A204.1 (cell line): ENCODE measurements around the gene NUP42.

Experiments
- FAIRE-seq: peaks from 2 replicates; lab custom pipeline; 2012; peaks lifted over from hg19 to GRCh38; lab: Jason Lieb, UNC

Gene NUP42

DNA sequence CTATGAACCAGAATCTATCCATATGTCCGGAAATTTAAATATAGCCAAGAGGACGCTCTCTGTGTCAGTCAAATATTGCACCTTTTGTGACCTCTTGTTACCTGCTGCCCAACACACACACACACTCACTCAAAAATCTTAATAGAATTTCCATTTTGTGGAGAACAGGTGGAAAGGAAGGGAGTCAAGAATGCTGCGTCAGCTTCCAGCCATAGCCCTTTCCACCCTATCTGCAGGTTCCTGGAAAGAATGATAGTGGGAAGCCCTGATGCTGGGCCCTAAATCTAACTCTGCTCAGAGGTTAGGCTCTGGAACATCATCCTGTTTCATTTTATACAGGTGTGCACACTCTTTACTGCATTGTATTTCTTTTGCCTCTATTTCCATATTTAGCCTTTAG is 55.2 kb downstream of the NUP42 start:
- FAIRE-seq: no peak

DNA sequence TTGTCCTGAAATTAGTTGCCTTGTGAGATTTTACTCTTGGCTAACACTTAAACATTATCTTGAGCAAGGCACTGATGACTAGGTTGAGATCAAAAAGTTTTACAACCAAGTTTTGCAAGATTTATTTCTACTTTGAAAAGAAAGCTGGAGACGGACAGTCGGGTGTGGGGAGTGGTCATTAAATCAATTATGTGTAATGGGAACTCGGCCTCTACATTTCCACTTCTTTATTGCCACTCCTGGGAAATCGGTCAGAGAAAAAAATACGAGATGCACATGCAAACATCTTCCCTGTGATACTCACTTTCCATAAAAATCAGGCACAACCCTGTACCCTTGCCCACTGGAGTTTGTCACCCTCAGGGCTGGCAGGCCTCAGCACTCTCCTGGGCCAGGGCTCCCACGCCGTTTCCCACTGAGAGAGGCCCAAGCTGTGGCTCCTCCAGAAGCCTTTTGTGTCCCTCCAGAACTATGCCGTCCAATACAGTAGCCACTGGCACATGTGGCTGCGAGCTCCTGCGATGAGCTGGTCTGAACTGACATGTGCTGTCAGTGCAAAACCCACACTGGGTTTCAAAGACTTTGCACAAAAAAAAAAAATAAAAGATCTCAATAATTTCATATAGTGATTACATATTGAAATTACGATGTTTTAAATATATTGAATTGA is 57.3 kb downstream of the NUP42 start:
- no peak for FAIRE-seq

- no peak for FAIRE-seq
Measured at GRCh38 chr7:23239698-23240097, 57.9 kb downstream of the NUP42 start.

DNA sequence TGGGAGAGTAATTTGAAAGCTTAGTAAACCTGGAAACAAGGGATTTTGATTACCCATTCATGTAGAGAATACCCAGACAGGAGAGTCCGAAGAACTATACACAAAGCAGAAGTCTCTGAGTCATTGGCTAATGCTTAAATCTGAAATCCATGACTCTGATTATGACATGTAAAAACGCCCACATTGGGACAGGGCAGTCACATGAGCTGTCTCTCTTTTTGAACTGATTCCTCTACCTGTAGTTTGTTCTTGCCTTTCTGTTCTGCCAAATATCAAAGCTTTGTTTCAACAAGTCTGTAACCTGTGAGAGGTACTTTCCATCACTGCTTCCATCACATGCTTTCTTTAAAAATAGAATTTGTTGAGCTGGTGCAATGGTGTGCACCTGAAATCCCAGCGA is 60.5 kb downstream of the NUP42 start:
- no peak for FAIRE-seq

GRCh38 chr7:23242935-23243334 is 61.1 kb downstream of the NUP42 start:
- FAIRE-seq: no peak

GRCh38 chr7:23246555-23246954 is 64.7 kb downstream of the NUP42 start, which contains the start of gene GPNMB:
TSS of gene GPNMB (plus strand) at chr7:23246775. CDS start at chr7:23246858, 83 bp downstream.
- FAIRE-seq: no peak

DNA sequence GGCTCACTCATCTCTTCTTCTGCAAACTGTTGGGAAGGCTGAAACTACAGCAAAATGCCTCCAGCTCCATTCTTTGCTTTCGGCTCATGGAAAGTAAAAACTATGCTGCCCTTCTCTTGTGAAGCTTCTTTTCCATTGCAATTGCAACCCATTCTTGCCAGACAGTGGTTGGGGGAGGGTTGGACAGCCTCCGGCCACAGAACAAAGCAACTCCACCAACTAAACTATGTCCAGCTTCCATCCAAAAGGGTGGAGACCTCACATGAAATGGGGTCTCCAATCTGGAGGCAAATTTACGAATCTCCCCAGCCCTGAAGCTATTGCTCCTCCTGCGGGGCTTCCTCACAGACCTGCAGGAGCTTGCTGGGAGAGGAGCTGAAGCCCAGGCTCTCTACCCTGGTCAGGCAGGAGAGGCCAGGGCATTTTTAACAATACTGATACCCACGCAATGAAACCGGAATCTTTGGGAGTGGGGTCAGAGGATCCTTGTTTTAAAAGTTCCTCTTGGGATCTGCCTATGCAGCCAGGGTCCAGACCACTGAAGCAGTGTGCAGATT is 65.3 kb downstream of the NUP42 start:
- FAIRE-seq: no peak

DNA sequence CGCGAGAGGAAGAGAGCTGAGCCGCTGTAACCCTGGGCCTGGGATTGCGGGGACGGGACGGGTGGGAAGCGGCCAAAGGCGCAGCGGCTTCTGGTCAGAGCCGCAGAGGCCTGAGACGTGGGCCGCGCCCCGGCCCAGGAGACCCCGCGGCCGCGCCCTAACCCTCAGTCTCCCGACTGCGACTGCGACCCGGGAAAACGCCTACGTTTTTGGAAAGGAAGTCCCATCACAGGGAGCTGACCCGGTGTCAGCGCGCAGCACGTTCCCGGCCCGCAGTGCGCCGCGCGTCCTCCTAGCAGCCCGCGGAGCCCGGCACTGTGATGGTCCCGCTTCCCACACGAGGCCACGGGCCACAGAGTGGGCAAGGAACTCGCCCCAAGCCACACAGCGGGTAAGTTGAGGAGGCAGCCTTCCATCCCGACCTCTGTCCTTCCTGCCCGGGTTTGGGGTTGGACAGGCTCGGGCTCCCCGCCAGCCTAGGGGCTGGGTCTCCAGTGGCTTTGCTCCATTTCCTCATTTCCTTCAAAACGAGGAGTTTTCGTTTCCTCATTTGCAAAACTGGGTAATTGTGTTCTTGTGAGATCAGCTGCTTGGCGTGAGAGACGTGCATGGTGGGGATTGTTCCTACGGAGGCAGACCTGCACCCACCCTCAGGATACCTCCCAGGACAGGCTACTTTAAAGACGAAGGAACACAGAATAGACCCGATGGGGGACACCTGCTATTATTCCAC is 65.9 kb downstream of the NUP42 start:
- FAIRE-seq: no peak

DNA sequence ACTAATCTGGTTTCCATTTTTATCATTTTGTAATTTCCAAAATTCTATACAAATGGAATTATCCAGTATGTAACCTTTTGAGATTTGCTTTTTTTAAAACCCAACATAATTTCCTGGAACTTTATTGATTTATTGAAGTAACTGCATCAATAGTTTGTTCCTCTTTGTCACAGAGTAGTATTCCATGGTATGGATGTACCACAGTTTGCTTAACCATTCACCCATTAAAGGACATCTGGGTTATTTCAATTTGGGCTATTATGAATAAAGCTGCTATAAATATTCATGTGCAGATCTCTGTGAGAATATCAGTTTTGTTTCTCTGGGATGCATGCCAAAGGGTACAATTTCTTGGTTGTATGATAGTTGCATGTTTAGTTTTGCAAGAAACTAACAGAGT is 67.6 kb downstream of the NUP42 start:
- FAIRE-seq: no peak
